ENCODE measurements around the gene KCNC1.
A peak's percentile ranks its signal among the peaks of the same experiment; 100 is the strongest.

Gene KCNC1

GRCh38 chr11:17714870-17715269, 19.7 kb upstream of the KCNC1 start:
- no peak for DNase-seq (ENCODE audit: low read depth, low spot score)

- DNase-seq (ENCODE audit: low read depth, low spot score), result no peak
Observed at GRCh38 chr11:17716807-17717206, 17.8 kb upstream of the KCNC1 start.

GRCh38 chr11:17718015-17718414, 16.6 kb upstream of the KCNC1 start:
- DNase-seq (ENCODE audit: low read depth, low spot score), result no peak

- no peak for DNase-seq (ENCODE audit: low read depth, low spot score)
Observed at GRCh38 chr11:17718510-17718962, 16.0 kb upstream of the KCNC1 start.

- no peak for DNase-seq (ENCODE audit: low read depth, low spot score)
Observed at GRCh38 chr11:17719028-17719937, 15.3 kb upstream of the KCNC1 start, which contains the start of gene MYOD1. Gene MYOD1, plus strand, starts transcription at chr11:17719571. Its CDS starts 212 bp downstream, at chr11:17719783.

GRCh38 chr11:17719938-17720795, 14.4 kb upstream of the KCNC1 start:
- peak; percentile 50 for DNase-seq (ENCODE audit: low read depth, low spot score)

- DNase-seq (ENCODE audit: low read depth, low spot score), result no peak
Observed at GRCh38 chr11:17720796-17721171, 13.8 kb upstream of the KCNC1 start.

GRCh38 chr11:17721242-17721999, 13.2 kb upstream of the KCNC1 start:
- no peak for DNase-seq (ENCODE audit: low read depth, low spot score)

GRCh38 chr11:17722000-17722643, 12.5 kb upstream of the KCNC1 start:
- peak; percentile 51 for DNase-seq (ENCODE audit: low read depth, low spot score)

- DNase-seq (ENCODE audit: low read depth, low spot score), result no peak
Observed at GRCh38 chr11:17724020-17724908, 10.3 kb upstream of the KCNC1 start.

GRCh38 chr11:17725174-17725573, 9.4 kb upstream of the KCNC1 start:
- no peak for DNase-seq (ENCODE audit: low read depth, low spot score)

- no peak for DNase-seq (ENCODE audit: low read depth, low spot score)
Observed at GRCh38 chr11:17730137-17730536, 4.4 kb upstream of the KCNC1 start.

GRCh38 chr11:17730608-17731462, 3.7 kb upstream of the KCNC1 start:
- DNase-seq (ENCODE audit: low read depth, low spot score), result peak; percentile 94

GRCh38 chr11:17733261-17733660, 1.3 kb upstream of the KCNC1 start:
- DNase-seq (ENCODE audit: low read depth, low spot score), result no peak

GRCh38 chr11:17734986-17735817, 621 bp downstream of the KCNC1 start:
- DNase-seq (ENCODE audit: low read depth, low spot score), result peak; percentile 94

GRCh38 chr11:17735818-17736578, 1.4 kb downstream of the KCNC1 start:
- no peak for DNase-seq (ENCODE audit: low read depth, low spot score)

- no peak for DNase-seq (ENCODE audit: low read depth, low spot score)
Observed at GRCh38 chr11:17736579-17736893, 2.0 kb downstream of the KCNC1 start.

Data from astrocyte of the hippocampus (primary cell).